HG02678 (cell line): ENCODE results near the gene DARS1.
"Not testable (repeated sequence)": the region's sequence is repeated elsewhere in the genome, so short reads cannot be mapped to it uniquely, and the experiment has no call there.

Source experiments
- ATAC-seq: cut with Tn5 transposase; IDR thresholded peaks from one replicate; pipeline ENCODE4 v1.9.1; 2021; ENCODE audit warnings: mild to moderate bottlenecking, moderate library complexity; ENCODE audit not compliant: unreplicated experiment

Gene DARS1

GRCh38 chr2:135986507-135986906 is 1.1 kb upstream of the DARS1 start:
- no peak for ATAC-seq

GRCh38 chr2:135985826-135986393 is 484 bp upstream of the DARS1 start:
- ATAC-seq, result peak; percentile 47

GRCh38 chr2:135984199-135985017 is 1.0 kb downstream of the DARS1 start:
- peak; percentile 26 for ATAC-seq

GRCh38 chr2:135980434-135981079 is 4.9 kb downstream of the DARS1 start:
- ATAC-seq, result no peak

GRCh38 chr2:135975702-135976101 is 9.7 kb downstream of the DARS1 start:
- ATAC-seq, result no peak

- ATAC-seq, result no peak
Measured at GRCh38 chr2:135974036-135974435, 11.4 kb downstream of the DARS1 start.

- no peak for ATAC-seq
Measured at GRCh38 chr2:135969655-135970387, 15.6 kb downstream of the DARS1 start.

- no peak for ATAC-seq
Measured at GRCh38 chr2:135965756-135966155, 19.7 kb downstream of the DARS1 start.

GRCh38 chr2:135964404-135964803 is 21.0 kb downstream of the DARS1 start:
- ATAC-seq, result not testable (repeated sequence)

GRCh38 chr2:135963841-135964240 is 21.6 kb downstream of the DARS1 start:
- no peak for ATAC-seq

GRCh38 chr2:135962366-135963123 is 22.9 kb downstream of the DARS1 start:
- ATAC-seq, result peak; percentile 56

GRCh38 chr2:135960656-135961551 is 24.5 kb downstream of the DARS1 start:
- no peak for ATAC-seq

GRCh38 chr2:135960150-135960549 is 25.3 kb downstream of the DARS1 start:
- no peak for ATAC-seq

GRCh38 chr2:135958927-135959326 is 26.5 kb downstream of the DARS1 start:
- ATAC-seq, result not testable (repeated sequence)

GRCh38 chr2:135954020-135954601 is 31.3 kb downstream of the DARS1 start:
- no peak for ATAC-seq

- ATAC-seq, result no peak
Measured at GRCh38 chr2:135952891-135953290, 32.5 kb downstream of the DARS1 start.

- ATAC-seq, result no peak
Measured at GRCh38 chr2:135951041-135951583, 34.3 kb downstream of the DARS1 start.

GRCh38 chr2:135949451-135950234 is 35.8 kb downstream of the DARS1 start:
- ATAC-seq, result no peak
